Posterior vena cava (tissue), 2 donors: ENCODE results near the gene FCRL5. TPM values are rescaled to one million over a fixed set of nuclear protein-coding genes. Genes with fewer than 3 reads are reported as not detected.
"Not testable (repeated sequence)": the region's sequence is repeated elsewhere in the genome, so short reads cannot be mapped to it uniquely, and the experiment has no call there.

Experiments used
- DNase-seq: peaks from one replicate; pipeline ENCODE4 v3.0.0-alpha.2; 2020; ENCODE audit warnings: low spot score
- intact Hi-C, 2 donors: fragments of 100-400 bp; cut with DNase I; formaldehyde crosslinking; loops; one replicate each; pipeline versions ENCODE4 v1.14.1 to v1.14.2; 2022 to 2023
- long read RNA-seq, 2 donors: library from polyadenylated mRNA; unstranded; transcript quantifications; one replicate each; pipeline ENCODE4 v2.0.0, GENCODE V29; 2020 to 2021
- total RNA-seq, 2 donors: library from RNA; stranded (reverse); fragmentation: NEBNext Ultra II Directional; extraction: Animal tissue kit (Norgen Biotek cat#: 25700); gene quantifications; one replicate each; pipeline ENCODE4 v1.2.1, GENCODE V29; 2021
- donor health status: DM: yes; HTN: yes; CAD: no.
- donor health status: DM: yes; HTN: yes; CAD: no.

FCRL5 gene
- total RNA-seq, result under 1 TPM; 0.19 to 0.32 TPM
- long read RNA-seq, donor 1, result 0 reads
- long read RNA-seq, donor 2, result 0 reads

- no peak for DNase-seq
- intact Hi-C loops, result no loop called here
Measured at GRCh38 chr1:157551694-157552693, at the start of gene FCRL5. Gene FCRL5 (minus strand): TSS chr1:157552515. CDS start chr1:157552362, 153 bp downstream.

- no peak for DNase-seq
- intact Hi-C loops, result no loop called here
Measured at GRCh38 chr1:157600236-157600635, 47.9 kb upstream of the FCRL5 start.

- intact Hi-C loops, result loop anchor here in 1 of 2 donors (10.0 kb wide), 1 partner anchor 497 kb away; no protein-coding TSS in a partner anchor
- no peak for DNase-seq
Measured at GRCh38 chr1:157597959-157598667, 45.8 kb upstream of the FCRL5 start, which contains the start of gene FCRL4. Gene FCRL4 (minus strand): TSS chr1:157598085. CDS start chr1:157597944, 141 bp downstream.

- intact Hi-C loops, result loop anchor here in 1 of 2 donors (10.0 kb wide), 1 partner anchor 498 kb away; no protein-coding TSS in a partner anchor
- DNase-seq, result no peak
Measured at GRCh38 chr1:157596384-157596783, 44.1 kb upstream of the FCRL5 start.

GRCh38 chr1:157595356-157595755, 43.0 kb upstream of the FCRL5 start:
- intact Hi-C loops, result loop anchor here in 1 of 2 donors (10.0 kb wide), 1 partner anchor 499 kb away; no protein-coding TSS in a partner anchor
- no peak for DNase-seq

- intact Hi-C loops, result no loop called here
- no peak for DNase-seq
Measured at GRCh38 chr1:157585984-157586383, 33.7 kb upstream of the FCRL5 start.

- no peak for DNase-seq
- intact Hi-C loops, result no loop called here
Measured at GRCh38 chr1:157584503-157584902, 32.2 kb upstream of the FCRL5 start.

- intact Hi-C loops, result no loop called here
- DNase-seq, result no peak
Measured at GRCh38 chr1:157580828-157581210, 28.5 kb upstream of the FCRL5 start.

GRCh38 chr1:157580179-157580827, 28.0 kb upstream of the FCRL5 start:
- DNase-seq, result no peak
- intact Hi-C loops, result no loop called here

- intact Hi-C loops, result loop anchor here in 1 of 2 donors (10.0 kb wide), 1 partner anchor 547 kb away; a partner anchor contains a TSS
- DNase-seq, result no peak
Measured at GRCh38 chr1:157577420-157577819, 25.1 kb upstream of the FCRL5 start.

- intact Hi-C loops, result loop anchor here in 1 of 2 donors (10.0 kb wide), 1 partner anchor 549 kb away; a partner anchor contains a TSS
Measured at GRCh38 chr1:157575744-157576143, 23.4 kb upstream of the FCRL5 start.

GRCh38 chr1:157574836-157575235, 22.5 kb upstream of the FCRL5 start:
- intact Hi-C loops, result loop anchor here in 1 of 2 donors (10.0 kb wide), 1 partner anchor 550 kb away; a partner anchor contains a TSS
- DNase-seq, result no peak

More at GRCh38 chr1:157575744-157576143, 23.4 kb upstream of the FCRL5 start:
- no peak for DNase-seq

- intact Hi-C loops, result no loop called here
Measured at GRCh38 chr1:157566484-157567300, 14.4 kb upstream of the FCRL5 start.

GRCh38 chr1:157562515-157562914, 10.2 kb upstream of the FCRL5 start:
- intact Hi-C loops, result no loop called here
- no peak for DNase-seq

More at GRCh38 chr1:157566484-157567300, 14.4 kb upstream of the FCRL5 start:
- no peak for DNase-seq

- intact Hi-C loops, result no loop called here
- DNase-seq, result no peak
Measured at GRCh38 chr1:157558119-157558518, 5.8 kb upstream of the FCRL5 start.

GRCh38 chr1:157548081-157548480, 4.2 kb downstream of the FCRL5 start:
- intact Hi-C loops, result loop anchor here in 1 of 2 donors (2.0 kb wide), 1 partner anchor 61 kb away; no protein-coding TSS in a partner anchor
- not testable (repeated sequence) for DNase-seq

- intact Hi-C loops, result no loop called here
- DNase-seq, result no peak
Measured at GRCh38 chr1:157542676-157543075, 9.6 kb downstream of the FCRL5 start.

GRCh38 chr1:157540852-157541251, 11.5 kb downstream of the FCRL5 start:
- intact Hi-C loops, result no loop called here
- DNase-seq, result no peak
